Right ventricle myocardium superior (tissue), 1 donor: Measurements from ENCODE around the gene RHBDF1. TPM values are rescaled to one million over a fixed set of nuclear protein-coding genes. Genes with fewer than 3 reads are reported as not detected.
A peak's percentile ranks its signal among the peaks of the same experiment; 100 is the strongest.
"Not testable (repeated sequence)": the region's sequence is repeated elsewhere in the genome, so short reads cannot be mapped to it uniquely, and the experiment has no call there.

Source experiments
- ATAC-seq: fragments of 200-7000 bp; cut with Tn5 transposase; one replicate; pipeline ENCODE4 v1.9.1; 2020; ENCODE audit warnings: mild to moderate bottlenecking; ENCODE audit not compliant: poor library complexity
- DNase-seq: peaks from one replicate; pipeline ENCODE4 v3.0.0-alpha.2; 2020
- intact Hi-C: fragments of 100-400 bp; cut with DNase I; formaldehyde crosslinking; loops from one replicate; pipeline ENCODE4 v1.11.2; 2022
- microRNA-seq: library from miRNA; unstranded; fragments of <30 nt; microRNA quantifications from one replicate; pipeline ENCODE4 v1.2.0, GENCODE V29; 2020
- total RNA-seq: library from RNA; stranded (reverse); fragmentation: NEBNext Ultra II Directional; extraction: Animal tissue kit (Norgen Biotek cat#: 25700); gene quantifications from one replicate; pipeline ENCODE4 v1.2.1, GENCODE V29; 2021
- donor health status: DM: no; HTN: yes; CAD: no; lungs with severe emphysema.

The RHBDF1 gene
- total RNA-seq, 1 donor from 2014 or later, result 16.6 TPM

- intact Hi-C loops, ATAC-seq, DNase-seq: not testable (repeated sequence)
Observed at GRCh38 chr16:30627-31026, 41.8 kb downstream of the RHBDF1 start.

GRCh38 chr16:25926-26348 lies 46.5 kb downstream of the RHBDF1 start:
- intact Hi-C loops, DNase-seq, ATAC-seq: not testable (repeated sequence)

GRCh38 chr16:24151-24550 lies 48.3 kb downstream of the RHBDF1 start:
- intact Hi-C loops, DNase-seq, ATAC-seq: not testable (repeated sequence)

- DNase-seq, intact Hi-C loops, ATAC-seq: not testable (repeated sequence)
Observed at GRCh38 chr16:20886-21285, 51.5 kb downstream of the RHBDF1 start.

GRCh38 chr16:17062-17765 lies 55.2 kb downstream of the RHBDF1 start:
- ATAC-seq, DNase-seq, intact Hi-C loops: not testable (repeated sequence)

- peak; percentile 98 for DNase-seq
- ATAC-seq, intact Hi-C loops: not testable (repeated sequence)
Observed at GRCh38 chr16:10772-11171, 61.7 kb downstream of the RHBDF1 start.

- ATAC-seq (peak; percentile 95), DNase-seq (peak; percentile 50)
- intact Hi-C loops, result no loop called here
Observed at GRCh38 chr16:9903-10665, 62.3 kb downstream of the RHBDF1 start.

Small RNA genes within 50 kb of the gene (microRNA-seq; reads per million reads assigned to microRNA genes)
- not detected for gene MIR6859-4

Other genes with a start within 250 kb of the RHBDF1 start
- gene POLR3K, start 19.0 kb downstream of the RHBDF1 start, total RNA-seq, result 11.1 TPM
- 79.9 TPM for gene SNRNP25, start 18.8 kb downstream of the RHBDF1 start, total RNA-seq
- gene MPG, start 5.6 kb upstream of the RHBDF1 start, total RNA-seq, result 31.6 TPM
- gene NPRL3, start 66.0 kb upstream of the RHBDF1 start, total RNA-seq, result 19.2 TPM
- not detected for gene HBZ, start 80.0 kb upstream of the RHBDF1 start, total RNA-seq
- not detected for gene HBM, start 93.3 kb upstream of the RHBDF1 start, total RNA-seq
- 64.7 TPM for gene HBA2, start 100.2 kb upstream of the RHBDF1 start, total RNA-seq
- gene HBA1, start 104.0 kb upstream of the RHBDF1 start, total RNA-seq, result 110 TPM
- gene HBQ1, start 107.8 kb upstream of the RHBDF1 start, total RNA-seq, result not detected
- gene LUC7L, start 156.8 kb upstream of the RHBDF1 start, total RNA-seq, result 25.0 TPM
- 135 TPM for gene FAM234A, start 162.2 kb upstream of the RHBDF1 start, total RNA-seq
- 12.5 TPM for gene RGS11, start 203.3 kb upstream of the RHBDF1 start, total RNA-seq
- 9.3 TPM for gene ARHGDIG, start 208.0 kb upstream of the RHBDF1 start, total RNA-seq
- gene PDIA2, start 210.5 kb upstream of the RHBDF1 start, total RNA-seq, result 1.8 TPM